ENCODE data around the gene DCLK2.

The DCLK2 gene

DNA sequence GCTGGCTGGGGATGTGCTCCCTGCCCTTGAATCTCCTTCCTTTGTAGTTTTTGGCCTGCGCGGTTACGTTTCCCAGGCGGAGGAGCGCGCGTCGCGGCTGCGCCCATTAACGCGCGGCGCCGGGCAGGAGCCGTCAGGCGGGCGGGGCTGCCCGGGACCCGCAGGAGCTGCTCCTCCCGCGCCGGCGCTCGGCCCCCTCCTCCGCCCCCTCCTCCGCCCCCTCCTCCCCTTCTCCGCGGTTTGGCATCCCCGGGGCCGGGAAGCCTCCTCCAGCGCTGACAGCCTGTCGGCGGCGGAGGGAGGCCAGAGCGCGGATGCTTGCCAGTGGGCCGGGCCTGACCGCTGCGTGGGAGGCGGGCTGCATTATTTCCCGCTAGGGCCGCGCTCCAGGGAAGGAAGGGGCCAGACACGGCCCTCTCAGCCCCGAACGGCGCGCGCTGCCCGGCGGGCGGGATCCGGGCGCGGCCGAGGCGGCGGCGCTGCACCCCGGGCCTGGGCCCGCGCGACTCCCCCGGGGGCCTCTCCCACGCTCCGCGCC lies at the start of gene DCLK2:
Gene DCLK2, plus strand, starts transcription at position 405 of the 538 bp plus-strand sequence. CDS start 583 bp downstream, outside the sequence.
- H3K27me3 ChIP-seq (ENCODE audit: low read length) = no peaks in the 10 kb centered on the region

DNA sequence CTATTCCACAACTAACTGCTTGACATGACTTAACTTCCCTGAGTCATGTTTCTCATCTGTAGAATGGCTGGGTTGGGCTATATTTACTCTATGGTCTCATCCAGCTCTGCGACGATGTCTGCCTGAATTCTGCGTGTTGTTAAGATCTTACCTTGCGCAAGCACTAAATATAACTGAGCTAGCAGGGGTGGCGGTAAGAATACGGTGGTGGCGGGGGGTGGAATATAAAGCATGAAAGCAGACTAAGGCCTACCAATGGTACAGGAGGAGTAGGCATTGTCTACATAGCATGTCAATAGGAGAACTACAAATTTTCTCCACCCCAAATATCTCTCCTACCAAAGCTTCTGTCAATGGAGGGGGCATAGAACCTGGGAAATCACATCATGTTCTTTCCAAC lies 45.7 kb upstream of the DCLK2 start:
- no peak overlapping the region for H3K4me2 ChIP-seq (ENCODE audit: low read depth, low read length, poor library complexity, severe bottlenecking)
- no peaks in the 10 kb centered on the region for H4K20me1 ChIP-seq (ENCODE audit: low read depth, low read length)
- H3F3A ChIP-seq (ENCODE audit: insufficient read depth) = no peaks in the 10 kb centered on the region
- H3K36me3 ChIP-seq (ENCODE audit: low read length) = no peaks in the 10 kb centered on the region
- no peaks in the 10 kb centered on the region for H3K79me2 ChIP-seq (ENCODE audit: insufficient read depth, low read length)
- no peak for TF ChIP-seq EZH2phosphoT487 (conservative IDR thresholded peaks at IDR 0.05; ENCODE audit: low read length)
- TF ChIP-seq, protein P1, sequence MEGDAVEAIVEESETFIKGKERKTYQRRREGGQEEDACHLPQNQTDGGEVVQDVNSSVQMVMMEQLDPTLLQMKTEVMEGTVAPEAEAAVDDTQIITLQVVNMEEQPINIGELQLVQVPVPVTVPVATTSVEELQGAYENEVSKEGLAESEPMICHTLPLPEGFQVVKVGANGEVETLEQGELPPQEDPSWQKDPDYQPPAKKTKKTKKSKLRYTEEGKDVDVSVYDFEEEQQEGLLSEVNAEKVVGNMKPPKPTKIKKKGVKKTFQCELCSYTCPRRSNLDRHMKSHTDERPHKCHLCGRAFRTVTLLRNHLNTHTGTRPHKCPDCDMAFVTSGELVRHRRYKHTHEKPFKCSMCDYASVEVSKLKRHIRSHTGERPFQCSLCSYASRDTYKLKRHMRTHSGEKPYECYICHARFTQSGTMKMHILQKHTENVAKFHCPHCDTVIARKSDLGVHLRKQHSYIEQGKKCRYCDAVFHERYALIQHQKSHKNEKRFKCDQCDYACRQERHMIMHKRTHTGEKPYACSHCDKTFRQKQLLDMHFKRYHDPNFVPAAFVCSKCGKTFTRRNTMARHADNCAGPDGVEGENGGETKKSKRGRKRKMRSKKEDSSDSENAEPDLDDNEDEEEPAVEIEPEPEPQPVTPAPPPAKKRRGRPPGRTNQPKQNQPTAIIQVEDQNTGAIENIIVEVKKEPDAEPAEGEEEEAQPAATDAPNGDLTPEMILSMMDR (IDR thresholded peaks at IDR 0.05; ENCODE audit: insufficient read depth, low read length, poor library complexity, severe bottlenecking) = no peak
- no peaks in the 10 kb centered on the region for H3K27me3 ChIP-seq (ENCODE audit: low read length)
- no peak overlapping the region for H3K4me3 ChIP-seq (ENCODE audit: insufficient read depth, low read length, poor library complexity, severe bottlenecking)
- H2AFZ ChIP-seq (ENCODE audit: low read depth, low read length, severe bottlenecking) = no peak overlapping the region
- no peak overlapping the region for H3K9ac ChIP-seq (ENCODE audit: low read length)
- no peaks in the 10 kb centered on the region for H3K9me2 ChIP-seq (replicated peaks; ENCODE audit: insufficient read depth, low read length)
- no peaks in the 10 kb centered on the region for H3K9me3 ChIP-seq (ENCODE audit: insufficient read depth, low read length)
- no peak overlapping the region for H3K27ac ChIP-seq (ENCODE audit: low read depth, low read length)

More for the DNA sequence above, at the start of gene DCLK2:
- TF ChIP-seq, protein P1 (IDR thresholded peaks at IDR 0.05; ENCODE audit: insufficient read depth, low read length, poor library complexity, severe bottlenecking) = no peak
- TF ChIP-seq EZH2phosphoT487 (conservative IDR thresholded peaks at IDR 0.05; ENCODE audit: low read length) = no peak
- H3K27ac ChIP-seq (ENCODE audit: low read depth, low read length) = no peak within 1 kb of the TSS
- H3K4me2 ChIP-seq (ENCODE audit: low read depth, low read length, poor library complexity, severe bottlenecking) = no peak within 1 kb of the TSS
- H3K9ac ChIP-seq (ENCODE audit: low read length) = no peak within 1 kb of the TSS
- H4K20me1 ChIP-seq (ENCODE audit: low read depth, low read length) = no peaks in the 10 kb centered on the region
- no peaks in the 10 kb centered on the region for H3F3A ChIP-seq (ENCODE audit: insufficient read depth)
- H2AFZ ChIP-seq (ENCODE audit: low read depth, low read length, severe bottlenecking) = no peak within 1 kb of the TSS
- H3K9me2 ChIP-seq (replicated peaks; ENCODE audit: insufficient read depth, low read length) = no peaks in the 10 kb centered on the region
- H3K36me3 ChIP-seq (ENCODE audit: low read length) = no peaks in the 10 kb centered on the region
- H3K79me2 ChIP-seq (ENCODE audit: insufficient read depth, low read length) = no peaks in the 10 kb centered on the region
- H3K4me3 ChIP-seq (ENCODE audit: insufficient read depth, low read length, poor library complexity, severe bottlenecking) = no peak within 1 kb of the TSS
- no peaks in the 10 kb centered on the region for H3K9me3 ChIP-seq (ENCODE audit: insufficient read depth, low read length)

DNA sequence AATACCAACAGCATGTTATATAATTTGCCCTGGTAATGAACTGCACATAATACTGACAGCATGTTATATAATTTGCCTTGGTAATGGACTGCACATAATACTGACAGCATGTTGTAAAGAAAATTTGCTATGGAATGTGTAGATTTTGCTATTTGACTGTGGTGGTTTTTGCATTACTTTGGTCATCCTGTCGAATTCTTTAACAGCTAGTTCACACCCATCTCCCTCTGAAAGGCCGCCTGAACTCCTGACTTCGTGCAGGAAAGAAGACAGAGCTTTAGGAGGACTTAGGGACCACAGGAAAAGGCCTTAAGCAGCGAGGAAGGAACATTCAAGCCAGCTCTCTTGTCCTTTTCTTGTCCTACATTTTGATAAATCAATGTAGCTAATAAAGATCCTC lies 45.2 kb upstream of the DCLK2 start:
- Histone ChIP-seq H3K4me2 (ENCODE audit: low read depth, low read length, poor library complexity, severe bottlenecking) (no peak overlapping the region), H3K27ac (ENCODE audit: low read depth, low read length) (no peak overlapping the region), H3K27me3 (ENCODE audit: low read length) (no peaks in the 10 kb centered on the region), H4K20me1 (ENCODE audit: low read depth, low read length) (no peaks in the 10 kb centered on the region), H3K9me2 (replicated peaks; ENCODE audit: insufficient read depth, low read length) (no peaks in the 10 kb centered on the region), H3K9ac (ENCODE audit: low read length) (no peak overlapping the region), H2AFZ (ENCODE audit: low read depth, low read length, severe bottlenecking) (no peak overlapping the region), H3K4me3 (ENCODE audit: insufficient read depth, low read length, poor library complexity, severe bottlenecking) (no peak overlapping the region), H3F3A (ENCODE audit: insufficient read depth) (no peaks in the 10 kb centered on the region), H3K79me2 (ENCODE audit: insufficient read depth, low read length) (no peaks in the 10 kb centered on the region), H3K9me3 (ENCODE audit: insufficient read depth, low read length) (no peaks in the 10 kb centered on the region), H3K36me3 (ENCODE audit: low read length) (no peaks in the 10 kb centered on the region)
- TF ChIP-seq, protein P1 (IDR thresholded peaks at IDR 0.05; ENCODE audit: insufficient read depth, low read length, poor library complexity, severe bottlenecking) = no peak
- TF ChIP-seq EZH2phosphoT487 (conservative IDR thresholded peaks at IDR 0.05; ENCODE audit: low read length) = no peak

All from SU-DHL-6 (cell line).